ENCODE results near the gene GDA. TPM values are rescaled to one million over a fixed set of nuclear protein-coding genes. Genes with fewer than 3 reads are reported as not detected.

Gene GDA
- total RNA-seq, 4 donors from 2014 or later = 1.2 to 89.9 (median 55.9) TPM

DNA sequence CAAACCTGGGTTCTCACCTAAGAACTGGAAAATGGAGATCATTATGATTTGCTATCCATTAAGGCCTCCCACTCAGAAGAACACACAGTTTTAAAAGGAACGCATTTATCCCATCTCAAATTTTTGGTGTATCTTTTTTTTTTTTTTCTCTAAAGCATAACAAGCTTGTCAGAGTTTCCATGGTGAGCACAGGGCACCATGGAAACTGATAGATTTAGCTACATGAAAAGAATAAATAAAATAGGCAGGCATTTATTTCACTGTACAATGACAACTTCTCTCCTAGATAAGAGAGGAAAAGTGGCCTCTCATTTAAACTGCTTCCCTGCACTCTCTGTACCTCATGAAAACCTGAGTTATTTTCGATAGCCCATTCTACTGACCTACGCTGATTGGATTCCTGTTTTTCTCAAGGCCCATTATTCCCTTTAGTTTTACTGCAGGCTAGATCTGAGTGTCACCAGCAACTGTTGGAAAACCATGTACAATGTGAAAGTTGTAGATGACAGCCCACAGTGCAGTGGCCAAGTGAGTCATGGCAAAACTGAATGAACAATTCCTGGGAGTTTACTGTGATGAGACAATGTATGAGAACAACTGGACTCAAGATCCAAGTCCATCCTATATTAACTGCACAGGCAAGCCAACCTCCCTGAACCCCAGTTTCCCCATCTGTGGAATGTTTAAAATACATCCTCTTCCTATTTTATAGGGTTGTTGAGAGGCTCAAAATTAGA lies 4.3 kb upstream of the GDA start:
- Histone ChIP-seq H3K27me3 (peaks cover 17% of the 10 kb centered on the region), H3K4me3 (no peak overlapping the region), H3K4me1 (peaks cover 0 to 10% (median 1%) of the 10 kb centered on the region in 4 donors), H3K27ac (no peak overlapping the region), H3K9me3 (no peaks in the 10 kb centered on the region), H3K36me3 (no peaks in the 10 kb centered on the region)
- intact Hi-C loops (cut with DNase I; ENCODE audit: low total_unique reads) (no loop called here), in situ Hi-C loops (cut with MboI; ENCODE audit: low pct_ligation_motif_present in 1 of 4, low pct_unique_long_range_greater_than_20kb in 1 of 4, low sequenced_read_pairs in 3 of 4) (no loop called here)
- DNase-seq = no peak
- TF ChIP-seq POLR2A (IDR thresholded peaks at IDR 0.05) = no peak
- TF ChIP-seq, protein P1, sequence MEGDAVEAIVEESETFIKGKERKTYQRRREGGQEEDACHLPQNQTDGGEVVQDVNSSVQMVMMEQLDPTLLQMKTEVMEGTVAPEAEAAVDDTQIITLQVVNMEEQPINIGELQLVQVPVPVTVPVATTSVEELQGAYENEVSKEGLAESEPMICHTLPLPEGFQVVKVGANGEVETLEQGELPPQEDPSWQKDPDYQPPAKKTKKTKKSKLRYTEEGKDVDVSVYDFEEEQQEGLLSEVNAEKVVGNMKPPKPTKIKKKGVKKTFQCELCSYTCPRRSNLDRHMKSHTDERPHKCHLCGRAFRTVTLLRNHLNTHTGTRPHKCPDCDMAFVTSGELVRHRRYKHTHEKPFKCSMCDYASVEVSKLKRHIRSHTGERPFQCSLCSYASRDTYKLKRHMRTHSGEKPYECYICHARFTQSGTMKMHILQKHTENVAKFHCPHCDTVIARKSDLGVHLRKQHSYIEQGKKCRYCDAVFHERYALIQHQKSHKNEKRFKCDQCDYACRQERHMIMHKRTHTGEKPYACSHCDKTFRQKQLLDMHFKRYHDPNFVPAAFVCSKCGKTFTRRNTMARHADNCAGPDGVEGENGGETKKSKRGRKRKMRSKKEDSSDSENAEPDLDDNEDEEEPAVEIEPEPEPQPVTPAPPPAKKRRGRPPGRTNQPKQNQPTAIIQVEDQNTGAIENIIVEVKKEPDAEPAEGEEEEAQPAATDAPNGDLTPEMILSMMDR (IDR thresholded peaks at IDR 0.05) = no peak
- no peak for TF ChIP-seq POLR2AphosphoS5 (IDR thresholded peaks at IDR 0.05)
- no peak for TF ChIP-seq EP300 (IDR thresholded peaks at IDR 0.05; ENCODE audit: low read depth)
- whole genome bisulfite sequencing, 2 donors (ENCODE audit: low coverage in 1 of 2) = 86 to 93% methylated on average over 3 of the region's 3 CpGs

GRCh38 chr9:72145733-72146505 lies 3.3 kb upstream of the GDA start:
- intact Hi-C loops (cut with DNase I; ENCODE audit: low total_unique reads) (no loop called here), in situ Hi-C loops (cut with MboI; ENCODE audit: low pct_ligation_motif_present in 1 of 4, low pct_unique_long_range_greater_than_20kb in 1 of 4, low sequenced_read_pairs in 3 of 4) (no loop called here)
- Histone ChIP-seq H3K27ac (no peak overlapping the region), H3K9me3 (no peaks in the 10 kb centered on the region), H3K4me3 (no peak overlapping the region), H3K36me3 (no peaks in the 10 kb centered on the region), H3K27me3 (peaks cover 23% of the 10 kb centered on the region), H3K4me1 (peaks cover 0 to 9% (median 1%) of the 10 kb centered on the region in 4 donors)
- DNase-seq = no peak
- TF ChIP-seq, protein P1 (IDR thresholded peaks at IDR 0.05) = no peak
- no peak for TF ChIP-seq POLR2A (IDR thresholded peaks at IDR 0.05)
- TF ChIP-seq EP300 (IDR thresholded peaks at IDR 0.05; ENCODE audit: low read depth) = no peak
- TF ChIP-seq POLR2AphosphoS5 (IDR thresholded peaks at IDR 0.05) = no peak
- 76 to 80% methylated on average over 2 of the region's 2 CpGs for WGBS, 2 donors (ENCODE audit: low coverage in 1 of 2)

DNA sequence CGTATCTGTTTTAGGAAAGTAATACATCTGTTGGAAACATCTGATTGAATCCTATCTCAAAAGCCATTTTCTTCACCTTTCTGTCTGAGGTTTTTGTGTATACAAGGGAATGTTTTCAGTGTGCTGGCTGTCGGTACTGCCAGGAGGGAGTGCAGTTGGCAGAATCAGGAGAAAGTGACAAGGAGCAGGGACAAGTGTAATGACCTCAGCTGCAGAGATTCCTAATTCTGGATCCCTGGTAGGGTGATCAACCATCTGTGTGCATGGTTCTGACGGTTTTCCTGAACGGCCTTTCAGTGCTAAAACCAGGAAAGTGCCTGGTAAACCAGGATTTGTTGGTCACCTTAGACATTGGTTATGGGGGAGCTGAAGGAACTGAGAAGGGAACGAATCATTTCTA lies 1.6 kb upstream of the GDA start:
- DNase-seq = no peak
- H3K27ac ChIP-seq = no peak overlapping the region
- in situ Hi-C loops (cut with MboI; ENCODE audit: low pct_ligation_motif_present in 1 of 4, low pct_unique_long_range_greater_than_20kb in 1 of 4, low sequenced_read_pairs in 3 of 4) = no loop called here

DNA sequence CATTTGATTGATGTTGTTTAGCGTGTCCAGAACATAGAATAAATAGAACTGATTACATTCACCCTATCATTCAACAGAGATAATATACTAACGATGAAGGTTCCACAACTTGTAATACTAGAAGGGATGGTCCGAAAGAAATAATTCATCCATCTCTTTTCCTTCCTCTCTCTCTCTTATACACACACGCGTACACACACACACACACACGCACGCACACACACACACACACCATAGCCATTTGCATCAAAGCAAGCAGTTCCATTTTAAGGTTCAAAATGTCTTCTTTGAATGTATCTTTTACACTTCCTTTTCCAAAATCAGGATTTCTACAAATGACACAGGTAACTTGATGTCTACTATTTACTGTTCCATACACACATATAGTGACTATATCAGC lies 887 bp downstream of the GDA start:
- in situ Hi-C loops (cut with MboI; ENCODE audit: low pct_ligation_motif_present in 1 of 4, low pct_unique_long_range_greater_than_20kb in 1 of 4, low sequenced_read_pairs in 3 of 4) = no loop called here
- no peak for DNase-seq
- H3K4me3 ChIP-seq = peak overlapping the region in 3 of 4 donors; percentile 37 to 55 (median 45)
- H3K27me3 ChIP-seq = peaks cover 23% of the 10 kb centered on the region
- peaks cover 0 to 16% (median 3%) of the 10 kb centered on the region in 4 donors for H3K4me1 ChIP-seq
- peak overlapping the region in 3 of 4 donors; percentile 52 to 76 (median 66) for H3K27ac ChIP-seq
- intact Hi-C loops (cut with DNase I; ENCODE audit: low total_unique reads) = no loop called here
- no peaks in the 10 kb centered on the region for H3K9me3 ChIP-seq
- TF ChIP-seq POLR2A (IDR thresholded peaks at IDR 0.05) (no peak), EP300 (IDR thresholded peaks at IDR 0.05; ENCODE audit: low read depth) (no peak), POLR2AphosphoS5 (IDR thresholded peaks at IDR 0.05) (no peak)
- TF ChIP-seq, protein P1 (IDR thresholded peaks at IDR 0.05) = no peak
- no peaks in the 10 kb centered on the region for H3K36me3 ChIP-seq
- WGBS, 2 donors (ENCODE audit: low coverage in 1 of 2) = 56 to 76% methylated on average over 6 to 7 of the region's 7 CpGs

More for the DNA sequence above, 1.6 kb upstream of the GDA start:
- Histone ChIP-seq H3K27me3 (peaks cover 23% of the 10 kb centered on the region), H3K4me1 (peaks cover 0 to 9% (median 1%) of the 10 kb centered on the region in 4 donors), H3K4me3 (no peak overlapping the region), H3K9me3 (no peaks in the 10 kb centered on the region), H3K36me3 (no peaks in the 10 kb centered on the region)
- TF ChIP-seq, protein P1 (IDR thresholded peaks at IDR 0.05) = no peak
- WGBS, 2 donors (ENCODE audit: low coverage in 1 of 2) = 67 to 87% methylated on average over 4 to 5 of the region's 5 CpGs
- intact Hi-C loops (cut with DNase I; ENCODE audit: low total_unique reads) = no loop called here

Data from transverse colon (tissue), 4 donors.